Panc1 (cell line): ENCODE results near the gene RXFP4.

Experiments
- CTCF ChIP-seq: fragments of 450-650 bp; IDR thresholded peaks from 2 replicates; pipeline ENCODE4 v1.5.1; 2017; ENCODE audit warnings: mild to moderate bottlenecking
- POLR2AphosphoS5 ChIP-seq: IDR thresholded peaks from 2 replicates; pipeline ENCODE4 v1.6.1; 2012; ENCODE audit warnings: mild to moderate bottlenecking, low read depth, low read length, moderate library complexity
- REST ChIP-seq, 2 experiments: IDR thresholded peaks; 2 replicates each; pipeline ENCODE4 v1.6.1; 2011 to 2012; ENCODE audit warnings: low read depth in 2 of 2, control low read depth in 1 of 2, low read length in 1 of 2, mild to moderate bottlenecking in 1 of 2, moderate library complexity in 1 of 2; ENCODE audit not compliant: insufficient read depth in 1 of 2
- SIN3A ChIP-seq: IDR thresholded peaks from 2 replicates; pipeline ENCODE4 v1.6.1; 2012; ENCODE audit warnings: low read depth, mild to moderate bottlenecking, low read length, moderate library complexity, borderline replicate concordance; ENCODE audit not compliant: insufficient read depth
- TCF7L2 ChIP-seq: IDR thresholded peaks from 2 replicates; pipeline ENCODE4 v1.6.1; 2011; ENCODE audit warnings: mild to moderate bottlenecking, low read depth, low read length, inconsistent platforms

- TF ChIP-seq CTCF (no peak), TCF7L2 (no peak), SIN3A (peak; percentile 76; the same call in 1 of the 2 replicates), REST (IDR thresholded peaks at IDR 0.05; ENCODE audit: insufficient read depth in 1 of 2, low read depth in 2 of 2, low read length in 1 of 2) (no peak), POLR2AphosphoS5 (peak; percentile 71)
Observed at GRCh38 chr1:155911156-155912055, 30.0 kb upstream of the RXFP4 start, which contains the start of gene RIT1.
